AG09319 (cell line): ENCODE data around the gene CCDC184.
"Not testable (repeated sequence)": the region's sequence is repeated elsewhere in the genome, so short reads cannot be mapped to it uniquely, and the experiment has no call there.

Experiments
- DNase-seq: peaks from one replicate; pipeline ENCODE4 v3.0.0-alpha.2; 2010; ENCODE audit warnings: low read depth; ENCODE audit errors: extremely low read depth
- CTCF ChIP-seq: IDR thresholded peaks from 2 replicates; pipeline ENCODE4 v1.5.1; 2011; ENCODE audit warnings: low read depth, mild to moderate bottlenecking, inconsistent platforms, low read length, moderate library complexity

The CCDC184 gene

GRCh38 chr12:48203192-48203591 is 19.7 kb downstream of the CCDC184 start, which contains the start of gene OR10AD1:
Gene OR10AD1, minus strand, starts transcription at chr12:48203292. Its CDS starts 0 bp downstream, at chr12:48203292.
- DNase-seq = no peak
- TF ChIP-seq CTCF = no peak

- not testable (repeated sequence) for DNase-seq
Measured at GRCh38 chr12:48209495-48209894, 26.1 kb downstream of the CCDC184 start.

- DNase-seq = no peak
- no peak for TF ChIP-seq CTCF
Measured at GRCh38 chr12:48216785-48217184, 33.3 kb downstream of the CCDC184 start.

- DNase-seq = no peak
Measured at GRCh38 chr12:48219631-48220030, 36.2 kb downstream of the CCDC184 start.

GRCh38 chr12:48220701-48221100 is 37.3 kb downstream of the CCDC184 start:
- no peak for DNase-seq
- no peak for TF ChIP-seq CTCF

More at GRCh38 chr12:48219631-48220030, 36.2 kb downstream of the CCDC184 start:
- no peak for TF ChIP-seq CTCF

GRCh38 chr12:48221645-48222044 is 38.2 kb downstream of the CCDC184 start:
- no peak for TF ChIP-seq CTCF

GRCh38 chr12:48224533-48224932 is 41.1 kb downstream of the CCDC184 start:
- DNase-seq = not testable (repeated sequence)

More at GRCh38 chr12:48221645-48222044, 38.2 kb downstream of the CCDC184 start:
- no peak for DNase-seq

GRCh38 chr12:48231169-48231958 is 47.9 kb downstream of the CCDC184 start:
- not testable (repeated sequence) for DNase-seq
